Tibial artery (tissue), 4 donors: ENCODE data around the gene TSPAN32.
"Not testable (repeated sequence)": the region's sequence is repeated elsewhere in the genome, so short reads cannot be mapped to it uniquely, and the experiment has no call there.

ENCODE experiments used
- DNase-seq, 2 donors: peaks; one replicate each; pipeline ENCODE4 v3.0.0-alpha.2; 2019
- H3K27ac ChIP-seq, 2 donors: fragments of 200-600 bp; sonication (generic) in 1 of 2; 1 replicate in 1 of 2; 2 replicates in 1 of 2; pipeline ENCODE4 v1.5.1; 2018 to 2019; ENCODE audit warnings: mild to moderate bottlenecking in 1 of 2
- H3K27me3 ChIP-seq, 2 donors: fragments of 200-600 bp; sonication (generic) in 1 of 2; one replicate each; pipeline versions ENCODE4 v1.5.1 to v1.6.0; 2016 to 2019
- H3K36me3 ChIP-seq, 3 donors: fragments of 200-600 bp; sonication (generic) in 2 of 3; one replicate each; pipeline ENCODE4 v1.5.1; 2016 to 2019; ENCODE audit warnings: mild to moderate bottlenecking in 2 of 3
- H3K4me1 ChIP-seq, 4 donors: fragments of 200-600 bp; sonication (generic) in 2 of 4; 1 replicate in 3 of 4; 2 replicates in 1 of 4; pipeline ENCODE4 v1.5.1; 2016 to 2019
- H3K4me3 ChIP-seq, 2 donors: fragments of 200-600 bp; sonication (generic) in 1 of 2; 1 replicate in 1 of 2; 2 replicates in 1 of 2; pipeline ENCODE4 v1.5.1; 2018 to 2019; ENCODE audit warnings: mild to moderate bottlenecking in 2 of 2
- H3K9me3 ChIP-seq, 3 donors: fragments of 200-600 bp; sonication (generic) in 1 of 3; one replicate each; pipeline ENCODE4 v1.5.1; 2016 to 2019
- CTCF ChIP-seq, 2 experiments: fragments of 200-600 bp in 1 of 2; fragments of 450-650 bp in 1 of 2; IDR thresholded peaks; one replicate each; pipeline ENCODE4 v1.5.1; 2017 to 2019; ENCODE audit warnings: antibody characterized with exemption in 2 of 2, mild to moderate bottlenecking in 1 of 2, moderate library complexity in 1 of 2
- intact Hi-C: fragments of 100-400 bp; cut with DNase I; formaldehyde crosslinking; loops from one replicate; pipeline ENCODE4 v1.15.0; 2023; ENCODE audit warnings: low total_unique reads

Gene TSPAN32

DNA sequence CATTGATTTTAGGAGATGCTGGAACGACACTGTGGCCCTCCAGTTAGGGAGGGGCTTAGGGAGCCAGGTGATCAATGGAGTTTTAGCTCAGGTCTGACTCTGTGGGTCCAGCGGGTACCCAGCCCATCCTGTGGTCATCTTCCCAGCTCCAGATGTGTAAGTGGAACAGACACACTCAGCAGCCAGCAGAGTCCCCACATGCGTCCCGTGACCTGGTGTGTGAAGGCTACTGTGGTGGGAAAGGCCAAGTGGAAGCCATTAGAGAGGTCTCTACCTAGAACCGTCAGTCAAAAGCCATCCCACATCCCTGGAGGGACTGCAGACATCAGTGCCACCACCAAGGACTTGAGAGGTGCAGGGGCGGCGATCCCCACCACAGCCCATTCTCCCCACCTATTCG lies 55.4 kb downstream of the TSPAN32 start:
- Histone ChIP-seq H3K27ac (no peak overlapping the region), H3K4me3 (no peak overlapping the region), H3K9me3 (no peaks in the 10 kb centered on the region), H3K36me3 (no peaks in the 10 kb centered on the region), H3K27me3 (no peaks in the 10 kb centered on the region), H3K4me1 (no peaks in the 10 kb centered on the region)
- intact Hi-C loops = no loop called here
- TF ChIP-seq CTCF (IDR thresholded peaks at IDR 0.05) = no peak
- no peak for DNase-seq

DNA sequence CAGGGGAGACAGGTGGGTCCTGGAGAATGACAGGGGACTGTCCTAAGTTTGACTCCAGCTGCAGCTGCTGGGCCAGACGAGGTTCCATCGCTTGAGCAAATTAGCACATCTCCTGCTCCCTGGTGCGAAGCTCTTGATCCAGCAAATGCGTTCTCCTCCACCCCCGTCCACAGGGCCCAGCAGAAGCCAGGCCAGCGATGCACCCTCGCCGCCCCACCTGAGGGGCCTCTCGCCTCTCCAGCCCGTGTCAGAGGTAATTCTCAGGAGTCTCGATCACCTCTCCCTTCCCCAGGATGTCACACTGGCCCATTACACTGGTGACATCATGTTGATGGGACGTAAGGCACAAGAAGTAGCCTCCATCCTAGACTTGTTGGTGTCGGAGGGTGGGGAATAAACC lies 55.8 kb downstream of the TSPAN32 start:
- H3K27me3 ChIP-seq, DNase-seq, H3K9me3 ChIP-seq, H3K4me3 ChIP-seq, H3K4me1 ChIP-seq, intact Hi-C loops, H3K27ac ChIP-seq, H3K36me3 ChIP-seq: not testable (repeated sequence)

GRCh38 chr11:2358754-2359442 lies 57.1 kb downstream of the TSPAN32 start:
- no peaks in the 10 kb centered on the region for H3K9me3 ChIP-seq
- no peak overlapping the region for H3K27ac ChIP-seq
- H3K27me3 ChIP-seq = no peaks in the 10 kb centered on the region
- no peaks in the 10 kb centered on the region for H3K36me3 ChIP-seq
- intact Hi-C loops = no loop called here
- H3K4me3 ChIP-seq = no peak overlapping the region
- no peak for TF ChIP-seq CTCF (IDR thresholded peaks at IDR 0.05)
- no peak for DNase-seq
- no peaks in the 10 kb centered on the region for H3K4me1 ChIP-seq

DNA sequence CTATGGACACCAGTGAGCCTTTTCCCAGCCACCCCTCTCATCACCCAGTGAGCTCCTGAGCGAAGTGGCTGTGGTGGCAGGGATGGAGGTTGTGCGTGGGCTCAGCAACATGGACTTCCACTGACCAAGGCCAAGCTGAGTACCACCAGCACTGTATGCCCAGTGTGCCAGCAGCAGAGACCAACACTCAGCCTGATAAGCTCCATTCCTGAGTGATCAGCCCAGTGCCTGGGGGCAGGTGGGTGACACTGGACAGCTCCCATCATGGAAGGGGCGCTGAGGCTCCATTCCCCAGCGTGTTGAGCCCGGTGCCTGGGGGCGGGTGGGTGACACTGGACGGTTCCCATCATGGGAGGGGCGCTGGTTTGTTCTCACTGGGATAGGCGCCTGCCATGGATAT lies 57.7 kb downstream of the TSPAN32 start:
- H3K27ac ChIP-seq = no peak overlapping the region
- intact Hi-C loops = no loop called here
- no peaks in the 10 kb centered on the region for H3K27me3 ChIP-seq
- no peaks in the 10 kb centered on the region for H3K4me1 ChIP-seq
- DNase-seq = no peak
- no peaks in the 10 kb centered on the region for H3K36me3 ChIP-seq
- no peak for TF ChIP-seq CTCF (IDR thresholded peaks at IDR 0.05)
- no peaks in the 10 kb centered on the region for H3K9me3 ChIP-seq
- no peak overlapping the region for H3K4me3 ChIP-seq

GRCh38 chr11:2360081-2360642 lies 58.3 kb downstream of the TSPAN32 start:
- Histone ChIP-seq H3K27ac (no peak overlapping the region), H3K4me3 (no peak overlapping the region), H3K4me1 (no peaks in the 10 kb centered on the region), H3K36me3 (no peaks in the 10 kb centered on the region), H3K27me3 (no peaks in the 10 kb centered on the region), H3K9me3 (no peaks in the 10 kb centered on the region)
- no peak for TF ChIP-seq CTCF (IDR thresholded peaks at IDR 0.05)
- intact Hi-C loops = no loop called here
- no peak for DNase-seq

- no peak for DNase-seq
- intact Hi-C loops = no loop called here
- H3K36me3 ChIP-seq = no peaks in the 10 kb centered on the region
- no peak overlapping the region for H3K4me3 ChIP-seq
- no peak overlapping the region for H3K27ac ChIP-seq
- H3K27me3 ChIP-seq = no peaks in the 10 kb centered on the region
- H3K4me1 ChIP-seq = peaks cover 0 to 13% (median 8%) of the 10 kb centered on the region in 4 donors
- TF ChIP-seq CTCF (IDR thresholded peaks at IDR 0.05) = no peak
- no peaks in the 10 kb centered on the region for H3K9me3 ChIP-seq
Observed at GRCh38 chr11:2361565-2361964, 59.8 kb downstream of the TSPAN32 start.
